Mucosa of rectum (tissue), 2 donors: ENCODE measurements around the gene EFNA3.

Source experiments
- H3K27ac ChIP-seq, 2 donors: one replicate each; pipeline ENCODE4 v1.7.0; 2013; ENCODE audit warnings: inconsistent platforms in 2 of 2, low read depth in 2 of 2, low read length in 2 of 2
- H3K27me3 ChIP-seq, 2 donors: one replicate each; pipeline ENCODE4 v1.7.0; 2013; ENCODE audit warnings: low read length in 2 of 2; ENCODE audit not compliant: control insufficient read depth in 2 of 2, insufficient read depth in 2 of 2
- H3K36me3 ChIP-seq, 2 donors: one replicate each; pipeline ENCODE4 v1.7.0; 2013; ENCODE audit warnings: low read length in 2 of 2; ENCODE audit not compliant: control insufficient read depth in 2 of 2, insufficient read depth in 2 of 2
- H3K4me1 ChIP-seq, 2 donors: one replicate each; pipeline ENCODE4 v1.7.0; 2013; ENCODE audit warnings: low read length in 2 of 2, mild to moderate bottlenecking in 1 of 2; ENCODE audit not compliant: control insufficient read depth in 2 of 2, insufficient read depth in 2 of 2
- H3K4me3 ChIP-seq, 2 donors: one replicate each; pipeline ENCODE4 v1.7.0; 2013; ENCODE audit warnings: low read length in 2 of 2
- H3K9ac ChIP-seq, 2 donors: one replicate each; pipeline ENCODE4 v1.7.0; 2013; ENCODE audit warnings: low read length in 2 of 2, low read depth in 1 of 2, mild to moderate bottlenecking in 1 of 2
- H3K9me3 ChIP-seq, 2 donors: one replicate each; pipeline ENCODE4 v1.7.0; 2013; ENCODE audit warnings: low read length in 2 of 2; ENCODE audit not compliant: control insufficient read depth in 2 of 2
- donor health status: healthy.
- donor health status: Normal muscosa, but diverticular disease.

The EFNA3 gene

DNA sequence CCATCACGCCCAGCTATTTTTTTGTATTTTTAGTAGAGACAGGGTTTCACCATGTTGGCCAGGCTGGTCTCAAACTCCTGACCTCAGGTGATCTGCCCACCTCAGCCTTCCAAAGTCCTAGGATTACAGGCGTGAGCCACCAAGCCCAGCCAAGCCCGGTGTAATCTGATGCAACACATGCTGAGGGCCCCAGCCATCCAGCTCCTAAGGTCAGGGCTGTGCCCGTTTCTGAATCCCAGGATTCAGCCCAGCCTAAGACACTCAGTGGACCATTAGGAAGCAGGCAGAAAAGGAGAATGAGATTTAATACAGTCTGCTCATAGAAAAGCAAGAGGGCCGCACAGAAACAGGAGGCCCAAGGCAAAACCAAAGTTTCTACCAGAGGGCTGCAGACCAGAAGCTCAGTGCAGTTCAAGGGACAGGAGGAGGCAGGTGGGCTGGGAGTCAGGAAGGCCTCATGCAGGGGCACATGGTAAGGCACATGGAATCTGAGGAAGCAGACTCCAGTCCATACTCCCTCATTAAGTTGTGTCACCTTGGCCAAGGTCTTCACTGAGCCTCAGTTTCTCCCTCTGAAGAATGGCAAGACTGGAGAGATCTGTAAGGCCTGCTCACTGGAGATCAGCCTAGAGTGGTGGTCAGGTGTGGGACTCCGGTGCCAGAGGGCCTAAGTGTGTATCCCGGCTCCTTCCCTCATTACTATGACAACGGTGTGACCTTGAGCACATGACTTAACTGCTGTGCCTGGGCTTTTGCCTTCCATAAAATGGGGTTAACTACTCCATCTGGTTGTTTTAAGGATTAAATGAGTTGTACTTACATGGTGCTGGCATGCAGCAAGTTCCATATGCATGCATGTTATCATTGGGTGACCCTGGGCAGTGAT lies 29.9 kb upstream of the EFNA3 start:
- no peaks in the 10 kb centered on the region for H3K9me3 ChIP-seq
- H3K9ac ChIP-seq: no peak overlapping the region
- peaks cover under 1 to 4% of the 10 kb centered on the region in 2 donors for H3K36me3 ChIP-seq
- H3K4me3 ChIP-seq: no peak overlapping the region
- H3K4me1 ChIP-seq: peaks cover 51 to 55% of the 10 kb centered on the region in 2 donors
- H3K27ac ChIP-seq: no peak overlapping the region
- no peaks in the 10 kb centered on the region for H3K27me3 ChIP-seq

DNA sequence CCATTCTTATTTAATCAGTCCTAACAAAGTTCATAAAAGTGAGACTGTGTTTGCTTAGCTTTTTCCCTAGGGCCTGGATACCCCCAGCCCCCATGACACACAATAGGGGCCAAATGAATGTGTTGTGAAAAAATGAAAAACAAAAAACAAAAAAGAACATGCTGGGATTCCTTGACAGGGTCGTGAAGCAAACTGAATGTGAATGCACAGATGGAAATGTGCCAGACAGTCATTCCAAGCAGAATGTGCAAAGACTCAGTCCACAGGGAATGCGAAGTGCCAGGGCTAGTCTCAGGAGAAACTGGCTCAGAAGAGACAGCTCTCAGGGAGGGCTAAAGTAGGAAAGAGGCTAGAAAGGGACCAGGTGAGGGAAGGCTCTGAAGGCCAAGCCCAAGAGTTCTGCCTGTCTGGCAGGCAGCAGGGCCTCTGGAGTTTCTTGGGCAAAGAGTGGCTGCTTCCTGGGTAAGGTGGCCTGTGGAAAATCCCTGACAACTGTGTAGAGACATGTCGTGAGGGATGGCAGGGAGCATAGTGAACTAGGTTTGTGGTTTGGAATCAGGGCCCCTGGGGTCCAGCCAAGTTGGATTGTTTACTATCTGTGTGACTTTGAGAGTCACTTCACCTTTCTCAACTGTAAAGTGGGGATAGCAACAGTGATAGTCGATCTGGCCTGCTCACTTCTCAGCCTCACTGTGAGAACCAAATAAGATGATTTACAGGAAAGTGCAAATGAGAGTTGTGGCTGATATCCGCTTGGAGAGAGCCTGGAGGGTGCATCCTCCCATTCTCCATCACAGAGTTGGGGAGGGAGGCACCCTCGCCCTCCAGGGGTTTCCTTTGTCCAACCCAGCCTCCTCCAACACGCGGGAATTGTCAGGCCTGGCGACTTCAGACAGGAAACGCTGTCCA lies 28.7 kb upstream of the EFNA3 start:
- Histone ChIP-seq H3K4me1 (peaks cover 40 to 43% of the 10 kb centered on the region in 2 donors), H3K36me3 (peaks cover 7 to 9% of the 10 kb centered on the region in 2 donors), H3K9me3 (no peaks in the 10 kb centered on the region), H3K27me3 (no peaks in the 10 kb centered on the region), H3K27ac (peak overlapping the region; percentile 94 to 97), H3K4me3 (peak overlapping the region; percentile 71 to 85), H3K9ac (peak overlapping the region; percentile 93 to 94)

DNA sequence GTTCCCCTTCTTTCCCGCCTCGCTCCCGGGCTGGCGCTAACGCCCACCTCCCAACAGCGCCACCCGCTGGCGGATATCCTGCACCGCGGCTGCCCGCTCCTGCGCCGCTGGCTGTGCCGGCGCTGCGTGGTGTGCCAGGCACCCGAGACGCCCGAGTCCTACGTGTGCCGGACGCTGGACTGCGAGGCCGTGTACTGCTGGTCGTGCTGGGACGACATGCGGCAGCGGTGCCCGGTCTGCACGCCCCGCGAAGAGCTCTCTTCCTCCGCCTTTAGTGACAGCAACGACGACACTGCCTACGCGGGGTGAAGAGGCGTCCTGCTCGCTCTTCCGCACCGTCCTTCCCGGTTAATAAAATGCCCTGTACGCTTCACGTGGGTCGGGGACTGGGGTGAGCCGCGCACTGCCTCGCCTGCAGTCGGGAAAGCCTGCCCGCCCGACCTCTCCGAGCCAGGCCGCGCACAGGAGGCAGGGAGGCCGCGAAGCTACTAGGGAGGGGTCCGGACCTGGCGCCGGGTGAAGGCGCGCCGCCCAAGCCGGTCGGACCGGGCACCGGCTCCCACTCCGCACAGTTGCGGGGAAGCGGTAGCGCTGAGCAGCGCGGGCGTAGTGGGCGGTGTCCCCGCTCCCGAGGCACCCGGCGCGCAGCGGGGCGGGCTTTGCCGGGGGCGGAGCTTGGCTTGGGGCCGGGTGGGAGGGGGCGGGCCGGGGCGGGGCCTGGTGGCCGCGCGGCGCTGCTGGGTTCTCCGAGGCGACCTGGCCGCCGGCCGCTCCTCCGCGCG lies 27.9 kb upstream of the EFNA3 start, which contains the start of gene ADAM15:
ADAM15 (plus strand) TSS at position 757 of the 782 bp plus-strand sequence. CDS start 71 bp downstream, outside the sequence.
- H3K27ac ChIP-seq: peak within 1 kb of the TSS; percentile 94 to 97
- peak within 1 kb of the TSS; percentile 83 to 85 for H3K4me3 ChIP-seq
- peak within 1 kb of the TSS; percentile 93 to 94 for H3K9ac ChIP-seq
- H3K9me3 ChIP-seq: no peaks in the 10 kb centered on the region
- H3K4me1 ChIP-seq: peaks cover 34 to 37% of the 10 kb centered on the region in 2 donors
- peaks cover 11 to 13% of the 10 kb centered on the region in 2 donors for H3K36me3 ChIP-seq
- H3K27me3 ChIP-seq: no peaks in the 10 kb centered on the region

DNA sequence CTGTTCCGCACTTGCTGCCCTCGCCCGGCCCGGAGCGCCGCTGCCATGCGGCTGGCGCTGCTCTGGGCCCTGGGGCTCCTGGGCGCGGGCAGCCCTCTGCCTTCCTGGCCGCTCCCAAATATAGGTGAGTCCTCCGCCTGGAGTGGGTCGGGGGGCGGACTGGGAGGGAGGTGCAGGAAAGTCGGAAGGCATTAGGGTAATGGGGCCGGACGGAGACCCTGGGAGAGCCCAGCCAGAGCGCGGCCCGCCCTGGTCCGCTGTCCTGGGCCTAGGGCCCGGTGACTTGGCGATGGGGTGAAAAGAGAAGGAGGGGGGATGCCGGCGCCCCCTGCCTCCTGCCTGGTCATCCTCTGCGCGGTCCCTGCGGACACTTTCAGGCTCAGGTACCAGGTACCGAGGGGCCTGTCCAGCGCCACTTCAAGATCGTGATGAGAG lies 27.3 kb upstream of the EFNA3 start:
- no peaks in the 10 kb centered on the region for H3K27me3 ChIP-seq
- H3K4me3 ChIP-seq: peak overlapping the region; percentile 78 to 83
- peaks cover 17 to 18% of the 10 kb centered on the region in 2 donors for H3K36me3 ChIP-seq
- H3K9me3 ChIP-seq: no peaks in the 10 kb centered on the region
- peaks cover 34 to 37% of the 10 kb centered on the region in 2 donors for H3K4me1 ChIP-seq
- peak overlapping the region; percentile 81 to 87 for H3K9ac ChIP-seq
- H3K27ac ChIP-seq: peak overlapping the region; percentile 91 to 93

DNA sequence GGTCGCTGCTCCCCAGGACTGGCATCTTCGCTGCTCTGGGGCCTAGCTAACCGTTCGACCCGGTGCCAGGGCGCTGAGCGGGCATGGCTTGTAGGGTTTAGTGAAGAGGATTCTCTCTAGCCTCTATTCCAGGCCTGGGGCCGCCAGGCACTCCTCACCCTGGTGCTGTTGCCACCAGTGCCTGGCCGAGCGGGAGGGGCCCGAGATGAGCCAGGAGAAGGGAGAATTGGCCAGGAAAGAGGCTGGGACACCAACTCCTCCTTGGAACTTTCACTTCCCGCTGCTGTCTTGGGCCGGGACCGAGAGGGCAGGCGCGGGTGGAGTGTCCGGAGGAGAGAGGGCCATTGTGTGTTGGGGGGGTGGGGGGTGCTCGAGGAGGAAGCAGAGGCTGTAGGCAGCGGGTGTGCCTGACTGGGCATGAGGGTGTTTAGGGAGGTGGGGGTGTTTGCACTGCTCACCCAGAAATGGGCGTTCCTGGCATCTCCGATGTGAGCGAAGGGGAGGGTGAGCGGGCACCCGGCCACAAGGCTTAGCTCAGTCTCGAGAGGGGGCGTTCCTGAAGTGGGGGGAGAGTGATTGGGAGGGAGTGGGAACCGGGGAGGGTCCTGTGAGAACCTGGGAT lies 26.7 kb upstream of the EFNA3 start:
- H3K27ac ChIP-seq: peak overlapping the region; percentile 91 to 93
- no peaks in the 10 kb centered on the region for H3K9me3 ChIP-seq
- H3K4me1 ChIP-seq: peaks cover 34 to 37% of the 10 kb centered on the region in 2 donors
- H3K9ac ChIP-seq: peak overlapping the region; percentile 81 to 87
- peaks cover 20 to 24% of the 10 kb centered on the region in 2 donors for H3K36me3 ChIP-seq
- peak overlapping the region; percentile 78 to 83 for H3K4me3 ChIP-seq
- H3K27me3 ChIP-seq: no peaks in the 10 kb centered on the region

DNA sequence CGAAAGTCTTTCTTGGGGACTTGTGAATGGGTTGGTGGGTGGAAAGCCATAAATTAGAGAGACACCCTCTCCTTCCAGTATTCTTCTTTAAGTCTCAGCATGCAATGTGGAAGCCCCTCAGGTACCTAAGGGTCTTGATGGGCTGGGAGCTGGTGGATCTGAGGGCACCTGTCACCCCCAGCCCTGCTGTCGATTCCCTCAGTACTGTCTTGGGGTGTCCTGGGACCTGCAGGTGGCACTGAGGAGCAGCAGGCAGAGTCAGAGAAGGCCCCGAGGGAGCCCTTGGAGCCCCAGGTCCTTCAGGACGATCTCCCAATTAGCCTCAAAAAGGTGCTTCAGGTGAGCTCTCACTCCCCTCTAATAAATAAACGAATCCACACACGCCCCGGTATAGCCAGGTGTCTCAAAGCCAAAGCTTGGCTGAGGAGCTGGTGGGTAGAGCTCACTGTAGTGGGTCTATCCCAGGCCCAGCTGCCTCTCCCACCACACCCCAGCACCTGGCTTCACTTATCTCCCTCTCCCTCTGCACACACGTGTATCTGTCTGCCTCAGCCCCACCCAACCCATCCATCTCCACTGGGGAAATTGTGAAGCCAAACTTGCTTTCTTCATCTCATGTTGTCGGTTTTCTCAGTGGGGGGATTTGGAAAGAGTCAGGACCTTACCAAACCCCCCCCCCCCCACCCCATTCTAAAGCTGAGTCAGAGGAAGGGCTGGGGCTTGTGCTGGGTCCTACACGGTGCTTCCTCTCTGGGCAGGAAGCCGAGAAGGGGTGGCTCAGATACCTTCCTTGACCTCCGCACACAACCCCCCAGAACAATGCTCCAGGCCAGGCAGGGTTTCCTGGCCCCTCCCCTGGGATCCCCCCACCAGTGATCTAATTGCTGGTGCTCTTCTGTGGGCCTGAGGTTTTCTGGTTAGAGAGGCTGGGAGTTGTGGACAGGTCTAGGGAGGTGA lies 25.9 kb upstream of the EFNA3 start:
- H3K36me3 ChIP-seq: peaks cover 26 to 28% of the 10 kb centered on the region in 2 donors
- H3K4me1 ChIP-seq: peaks cover 34 to 37% of the 10 kb centered on the region in 2 donors
- no peaks in the 10 kb centered on the region for H3K9me3 ChIP-seq
- H3K27me3 ChIP-seq: no peaks in the 10 kb centered on the region
- peak overlapping the region; percentile 78 to 83 for H3K4me3 ChIP-seq
- H3K27ac ChIP-seq: peak overlapping the region; percentile 91 to 93
- H3K9ac ChIP-seq: peak overlapping the region; percentile 81 to 87

DNA sequence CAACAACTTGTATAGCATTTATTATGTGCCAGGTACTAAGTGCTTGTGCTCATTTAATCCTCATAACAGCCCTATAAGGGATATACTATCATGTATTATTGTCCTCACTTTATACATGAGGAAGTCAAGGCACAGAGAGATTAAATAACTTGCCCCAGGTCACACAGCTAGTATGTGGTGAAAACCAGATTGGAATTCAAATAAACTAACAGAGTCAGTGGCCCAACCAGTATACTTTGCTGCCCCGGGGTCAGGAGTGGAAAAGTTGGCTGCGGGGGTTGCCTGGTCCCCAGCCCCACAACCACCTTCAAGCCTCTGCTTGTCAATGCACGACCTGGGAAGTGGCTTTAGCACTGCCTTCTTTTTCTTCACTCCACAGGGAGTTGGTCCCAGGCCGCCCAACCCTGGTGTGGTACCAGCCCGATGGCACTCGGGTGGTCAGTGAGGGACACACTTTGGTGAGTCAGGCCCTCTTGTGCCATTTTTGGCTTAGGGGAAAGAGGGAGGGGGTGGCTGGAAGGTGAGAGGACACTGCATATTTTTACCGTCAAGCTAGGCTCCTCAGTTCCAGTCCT lies 25.0 kb upstream of the EFNA3 start:
- Histone ChIP-seq H3K9me3 (no peaks in the 10 kb centered on the region), H3K36me3 (peaks cover 33 to 35% of the 10 kb centered on the region in 2 donors), H3K4me1 (peaks cover 33 to 37% of the 10 kb centered on the region in 2 donors), H3K27me3 (no peaks in the 10 kb centered on the region), H3K27ac (no peak overlapping the region), H3K4me3 (no peak overlapping the region), H3K9ac (no peak overlapping the region)

DNA sequence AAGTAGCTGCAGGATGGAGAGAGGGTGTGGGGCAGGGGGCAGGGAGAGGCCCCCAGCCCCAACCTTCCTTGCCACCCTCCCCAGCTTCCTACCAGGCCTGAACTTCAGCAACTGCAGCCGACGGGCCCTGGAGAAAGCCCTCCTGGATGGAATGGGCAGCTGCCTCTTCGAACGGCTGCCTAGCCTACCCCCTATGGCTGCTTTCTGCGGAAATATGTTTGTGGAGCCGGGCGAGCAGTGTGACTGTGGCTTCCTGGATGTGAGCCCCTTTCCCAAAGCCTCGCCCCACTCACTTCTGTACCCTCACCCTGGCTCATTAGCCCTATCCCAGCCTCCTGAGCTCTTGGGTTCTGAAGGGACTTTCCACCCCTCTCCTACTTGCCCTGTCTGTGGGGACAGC lies 21.5 kb upstream of the EFNA3 start:
- Histone ChIP-seq H3K36me3 (peaks cover 38 to 43% of the 10 kb centered on the region in 2 donors), H3K27ac (no peak overlapping the region), H3K4me1 (peaks cover 18% of the 10 kb centered on the region in 2 donors), H3K27me3 (no peaks in the 10 kb centered on the region), H3K9me3 (no peaks in the 10 kb centered on the region), H3K9ac (no peak overlapping the region), H3K4me3 (no peak overlapping the region)
